Measurements from ENCODE around the gene DOCK6. TPM values are rescaled to one million over a fixed set of nuclear protein-coding genes. Genes with fewer than 3 reads are reported as not detected.
"Not testable (repeated sequence)": the region's sequence is repeated elsewhere in the genome, so short reads cannot be mapped to it uniquely, and the experiment has no call there.

DOCK6 gene
- total RNA-seq, 1 donor from 2014 or later = 1.2 TPM

- H3K9me3 Mint-ChIP-seq; intact Hi-C loops (cut with micrococcal nuclease); H3K36me3 Mint-ChIP-seq (ENCODE audit: low read depth); H3K4me1 Mint-ChIP-seq; H3K27me3 Mint-ChIP-seq; DNase-seq; H3K4me3 Mint-ChIP-seq; H3K27ac Mint-ChIP-seq: not testable (repeated sequence)
Observed at GRCh38 chr19:11180975-11181374, 81.3 kb downstream of the DOCK6 start.

DNA sequence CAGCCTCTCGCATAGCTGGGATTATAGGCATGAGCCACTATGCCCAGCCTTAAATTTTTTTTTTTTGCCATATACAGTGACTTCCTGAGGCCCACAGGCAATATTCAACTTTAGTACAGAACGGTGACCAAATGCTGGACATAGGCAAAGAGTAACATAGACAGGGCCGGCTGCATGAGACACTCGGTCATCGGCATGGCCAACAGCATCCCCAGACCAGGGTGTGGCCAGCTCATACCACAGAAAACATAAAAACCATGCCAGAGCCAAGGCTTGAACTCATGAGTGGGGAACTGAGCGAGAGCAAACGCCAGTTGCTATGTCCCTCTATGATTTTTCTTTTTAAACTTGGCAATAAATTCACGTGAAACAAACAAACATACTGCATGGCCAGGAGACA, 82.0 kb downstream of the DOCK6 start:
- no peak overlapping the region for H3K4me3 Mint-ChIP-seq
- no peaks in the 10 kb centered on the region for H3K36me3 Mint-ChIP-seq (ENCODE audit: low read depth)
- DNase-seq = no peak

DNA sequence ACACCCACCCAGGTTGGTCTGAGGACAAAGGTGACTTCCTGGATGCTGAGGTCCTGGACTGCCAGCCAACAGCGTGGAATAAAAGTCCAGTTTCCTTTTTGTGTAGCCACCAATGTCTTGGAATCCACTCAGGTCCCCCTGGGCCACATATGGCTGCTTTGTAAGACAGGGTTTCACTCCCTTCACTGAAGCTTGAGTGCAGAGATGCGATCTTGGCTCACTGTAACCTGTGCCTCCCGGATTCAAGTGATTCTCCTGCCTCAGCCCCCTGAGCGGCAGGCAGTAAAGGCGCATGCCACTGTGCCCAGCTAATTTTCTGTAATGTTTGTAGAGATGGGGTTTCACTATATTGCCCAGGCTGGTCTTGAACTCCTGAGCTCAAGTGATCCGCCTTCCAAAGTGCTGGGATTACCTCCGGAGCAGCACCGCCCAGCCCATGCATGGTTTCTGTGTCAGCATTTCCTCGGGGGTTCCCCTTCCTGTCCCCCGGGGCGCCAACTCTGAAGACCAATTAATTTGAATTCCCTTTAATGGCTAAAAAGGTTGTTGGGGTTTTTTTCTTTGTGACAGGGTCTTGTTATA, 82.5 kb downstream of the DOCK6 start:
- Mint-ChIP-seq H3K36me3 (ENCODE audit: low read depth) (no peaks in the 10 kb centered on the region), H3K27me3 (peaks cover 3% of the 10 kb centered on the region), H3K27ac (no peak overlapping the region), H3K9me3 (no peaks in the 10 kb centered on the region), H3K4me1 (peaks cover 3% of the 10 kb centered on the region), H3K4me3 (no peak overlapping the region)
- no peak for DNase-seq
- intact Hi-C loops (cut with micrococcal nuclease) = no loop called here

More for the DNA sequence above, 82.0 kb downstream of the DOCK6 start:
- H3K4me1 Mint-ChIP-seq = peaks cover 3% of the 10 kb centered on the region
- H3K27me3 Mint-ChIP-seq = peaks cover 3% of the 10 kb centered on the region
- no peaks in the 10 kb centered on the region for H3K9me3 Mint-ChIP-seq
- intact Hi-C loops (cut with micrococcal nuclease) = no loop called here
- no peak overlapping the region for H3K27ac Mint-ChIP-seq

GRCh38 chr19:11179145-11179465, 83.2 kb downstream of the DOCK6 start:
- DNase-seq; intact Hi-C loops (cut with micrococcal nuclease); H3K4me3 Mint-ChIP-seq; H3K36me3 Mint-ChIP-seq (ENCODE audit: low read depth); H3K27me3 Mint-ChIP-seq; H3K4me1 Mint-ChIP-seq; H3K27ac Mint-ChIP-seq; H3K9me3 Mint-ChIP-seq: not testable (repeated sequence)

DNA sequence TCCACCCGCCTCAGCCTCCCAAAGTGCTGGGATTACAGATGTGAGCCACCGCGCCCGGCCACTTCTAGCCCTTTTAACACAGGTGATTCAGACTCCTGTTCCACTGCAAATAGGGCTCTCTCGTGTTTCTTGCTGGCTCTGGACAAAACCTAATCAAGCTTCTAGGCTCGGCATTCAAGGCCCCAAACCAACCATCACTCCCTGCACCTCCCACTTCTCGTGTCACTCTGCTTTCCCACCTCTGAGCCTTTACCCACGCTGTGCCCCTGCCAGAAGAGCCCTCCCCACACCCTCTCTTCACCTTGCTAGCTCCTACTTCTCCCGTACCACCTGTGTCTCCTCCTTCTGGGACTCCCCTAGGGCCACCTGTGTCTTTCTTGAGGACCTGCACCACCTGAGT, 84.7 kb downstream of the DOCK6 start:
- Mint-ChIP-seq H3K4me3 (no peak overlapping the region), H3K27ac (no peak overlapping the region), H3K36me3 (ENCODE audit: low read depth) (no peaks in the 10 kb centered on the region), H3K4me1 (peaks cover 3% of the 10 kb centered on the region), H3K27me3 (peaks cover 3% of the 10 kb centered on the region), H3K9me3 (no peaks in the 10 kb centered on the region)
- DNase-seq = no peak
- intact Hi-C loops (cut with micrococcal nuclease) = no loop called here

- intact Hi-C loops (cut with micrococcal nuclease) = no loop called here
- H3K27ac Mint-ChIP-seq = no peak overlapping the region
- H3K27me3 Mint-ChIP-seq = peaks cover 3% of the 10 kb centered on the region
- H3K36me3 Mint-ChIP-seq (ENCODE audit: low read depth) = no peaks in the 10 kb centered on the region
- peaks cover 3% of the 10 kb centered on the region for H3K4me1 Mint-ChIP-seq
- no peak for DNase-seq
- no peaks in the 10 kb centered on the region for H3K9me3 Mint-ChIP-seq
- no peak overlapping the region for H3K4me3 Mint-ChIP-seq
Observed at GRCh38 chr19:11176466-11177193, 85.7 kb downstream of the DOCK6 start.

- Mint-ChIP-seq H3K9me3 (no peaks in the 10 kb centered on the region), H3K4me1 (peaks cover 3% of the 10 kb centered on the region), H3K36me3 (ENCODE audit: low read depth) (no peaks in the 10 kb centered on the region), H3K27ac (no peak overlapping the region), H3K27me3 (no peaks in the 10 kb centered on the region), H3K4me3 (no peak overlapping the region)
- no peak for DNase-seq
- intact Hi-C loops (cut with micrococcal nuclease) = no loop called here
Observed at GRCh38 chr19:11175920-11176319, 86.4 kb downstream of the DOCK6 start.

DNA sequence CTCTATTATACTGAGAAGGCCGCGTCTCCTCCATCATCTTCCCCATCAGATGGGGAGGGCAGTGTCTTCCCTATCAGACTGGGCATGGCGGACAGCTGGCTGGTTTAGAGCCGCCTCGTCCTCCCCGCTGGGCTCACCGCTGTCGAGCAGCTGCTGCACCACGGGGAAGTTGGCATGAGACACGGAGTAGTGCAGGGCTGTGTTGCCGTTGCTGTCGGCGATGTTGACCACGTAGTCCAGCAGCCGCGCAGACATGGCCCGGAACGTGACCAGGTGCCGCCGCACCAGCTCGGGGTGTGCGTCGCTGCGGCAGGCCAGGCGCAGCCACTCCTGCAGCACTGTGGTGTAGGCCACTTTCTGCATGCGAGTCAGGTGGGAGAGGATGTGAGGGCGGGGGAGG, 88.0 kb downstream of the DOCK6 start:
- H3K36me3 Mint-ChIP-seq (ENCODE audit: low read depth) = no peaks in the 10 kb centered on the region
- no peaks in the 10 kb centered on the region for H3K9me3 Mint-ChIP-seq
- H3K27me3 Mint-ChIP-seq = no peaks in the 10 kb centered on the region
- no peak for DNase-seq
- intact Hi-C loops (cut with micrococcal nuclease) = no loop called here
- H3K4me3 Mint-ChIP-seq = no peak overlapping the region
- no peaks in the 10 kb centered on the region for H3K4me1 Mint-ChIP-seq
- no peak overlapping the region for H3K27ac Mint-ChIP-seq

- H3K4me3 Mint-ChIP-seq = no peak overlapping the region
- intact Hi-C loops (cut with micrococcal nuclease) = no loop called here
- H3K36me3 Mint-ChIP-seq (ENCODE audit: low read depth) = no peaks in the 10 kb centered on the region
- H3K4me1 Mint-ChIP-seq = no peaks in the 10 kb centered on the region
- H3K27ac Mint-ChIP-seq = no peak overlapping the region
- H3K27me3 Mint-ChIP-seq = no peaks in the 10 kb centered on the region
- no peaks in the 10 kb centered on the region for H3K9me3 Mint-ChIP-seq
- no peak for DNase-seq
Observed at GRCh38 chr19:11173516-11174155, 88.7 kb downstream of the DOCK6 start.

GRCh38 chr19:11172576-11172975, 89.7 kb downstream of the DOCK6 start:
- no peaks in the 10 kb centered on the region for H3K4me1 Mint-ChIP-seq
- H3K9me3 Mint-ChIP-seq = no peaks in the 10 kb centered on the region
- intact Hi-C loops (cut with micrococcal nuclease) = no loop called here
- H3K4me3 Mint-ChIP-seq = no peak overlapping the region
- no peak for DNase-seq
- H3K27me3 Mint-ChIP-seq = no peaks in the 10 kb centered on the region
- H3K27ac Mint-ChIP-seq = no peak overlapping the region
- no peaks in the 10 kb centered on the region for H3K36me3 Mint-ChIP-seq (ENCODE audit: low read depth)

- Mint-ChIP-seq H3K36me3 (ENCODE audit: low read depth) (no peaks in the 10 kb centered on the region), H3K4me3 (no peak overlapping the region), H3K27me3 (no peaks in the 10 kb centered on the region), H3K27ac (no peak overlapping the region), H3K9me3 (no peaks in the 10 kb centered on the region), H3K4me1 (no peaks in the 10 kb centered on the region)
- intact Hi-C loops (cut with micrococcal nuclease) = no loop called here
- DNase-seq = no peak
Observed at GRCh38 chr19:11171144-11171543, 91.2 kb downstream of the DOCK6 start.

DNA sequence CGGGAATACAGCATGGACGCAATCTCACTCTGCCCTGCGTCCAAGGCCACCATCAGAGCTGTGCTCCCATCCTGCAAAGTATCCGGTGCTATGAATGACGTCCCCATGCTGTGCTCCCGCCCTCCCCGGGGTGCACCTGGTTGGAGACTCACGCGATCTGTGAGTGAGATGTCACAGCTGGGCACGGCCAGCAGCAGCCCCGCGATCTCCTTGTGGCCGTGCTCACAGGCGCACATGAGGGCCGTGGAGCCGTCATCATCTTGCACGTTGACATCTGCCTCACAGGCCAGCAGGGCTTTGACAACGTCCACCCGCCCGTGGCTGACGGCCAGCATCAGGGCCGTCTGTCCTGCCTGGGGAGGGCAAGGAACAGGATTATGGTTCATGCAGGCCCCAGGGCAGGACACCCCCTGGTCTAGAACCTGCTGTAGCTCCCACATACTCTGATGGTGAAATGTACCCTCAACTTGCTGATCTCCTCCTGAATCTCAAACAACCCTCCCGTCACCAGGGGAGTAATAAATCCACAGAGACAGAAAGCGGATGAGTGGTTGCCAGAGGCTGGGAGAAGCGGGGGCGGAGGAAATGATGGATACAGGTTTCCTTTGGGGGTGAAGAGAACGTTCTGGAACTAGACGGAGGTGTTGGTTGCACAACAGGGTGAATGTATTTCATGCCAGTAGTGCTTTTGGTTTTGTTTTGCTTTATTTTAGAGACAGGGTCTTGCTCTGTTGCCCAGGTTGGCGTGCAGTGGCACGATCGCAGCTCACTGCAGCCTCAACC, 92.2 kb downstream of the DOCK6 start:
- intact Hi-C loops (cut with micrococcal nuclease) = no loop called here
- Mint-ChIP-seq H3K9me3 (no peaks in the 10 kb centered on the region), H3K27me3 (no peaks in the 10 kb centered on the region), H3K36me3 (ENCODE audit: low read depth) (no peaks in the 10 kb centered on the region), H3K27ac (no peak overlapping the region), H3K4me1 (no peaks in the 10 kb centered on the region), H3K4me3 (no peak overlapping the region)
- DNase-seq = no peak

GRCh38 chr19:11168568-11168967, 93.8 kb downstream of the DOCK6 start:
- Mint-ChIP-seq H3K4me1 (no peaks in the 10 kb centered on the region), H3K9me3 (no peaks in the 10 kb centered on the region), H3K4me3 (no peak overlapping the region), H3K27ac (no peak overlapping the region), H3K36me3 (ENCODE audit: low read depth) (no peaks in the 10 kb centered on the region), H3K27me3 (no peaks in the 10 kb centered on the region)
- DNase-seq = no peak
- intact Hi-C loops (cut with micrococcal nuclease) = no loop called here

Measured in activated CD4-positive, alpha-beta T cell treated with anti-CD3 and anti-CD28 coated beads, Interleukin-2, amount 10 ng/mL, durations not matched to agents 24 days and 14 days (primary cell).